GM15510 (cell line): ENCODE measurements around the gene MCAM.

ENCODE experiments used
- POLR2A ChIP-seq: IDR thresholded peaks from 3 replicates; pipeline ENCODE4 v1.6.1; 2011; ENCODE audit warnings: borderline replicate concordance; ENCODE audit not compliant: insufficient read length; ENCODE audit errors: extremely low read depth

The MCAM gene

DNA sequence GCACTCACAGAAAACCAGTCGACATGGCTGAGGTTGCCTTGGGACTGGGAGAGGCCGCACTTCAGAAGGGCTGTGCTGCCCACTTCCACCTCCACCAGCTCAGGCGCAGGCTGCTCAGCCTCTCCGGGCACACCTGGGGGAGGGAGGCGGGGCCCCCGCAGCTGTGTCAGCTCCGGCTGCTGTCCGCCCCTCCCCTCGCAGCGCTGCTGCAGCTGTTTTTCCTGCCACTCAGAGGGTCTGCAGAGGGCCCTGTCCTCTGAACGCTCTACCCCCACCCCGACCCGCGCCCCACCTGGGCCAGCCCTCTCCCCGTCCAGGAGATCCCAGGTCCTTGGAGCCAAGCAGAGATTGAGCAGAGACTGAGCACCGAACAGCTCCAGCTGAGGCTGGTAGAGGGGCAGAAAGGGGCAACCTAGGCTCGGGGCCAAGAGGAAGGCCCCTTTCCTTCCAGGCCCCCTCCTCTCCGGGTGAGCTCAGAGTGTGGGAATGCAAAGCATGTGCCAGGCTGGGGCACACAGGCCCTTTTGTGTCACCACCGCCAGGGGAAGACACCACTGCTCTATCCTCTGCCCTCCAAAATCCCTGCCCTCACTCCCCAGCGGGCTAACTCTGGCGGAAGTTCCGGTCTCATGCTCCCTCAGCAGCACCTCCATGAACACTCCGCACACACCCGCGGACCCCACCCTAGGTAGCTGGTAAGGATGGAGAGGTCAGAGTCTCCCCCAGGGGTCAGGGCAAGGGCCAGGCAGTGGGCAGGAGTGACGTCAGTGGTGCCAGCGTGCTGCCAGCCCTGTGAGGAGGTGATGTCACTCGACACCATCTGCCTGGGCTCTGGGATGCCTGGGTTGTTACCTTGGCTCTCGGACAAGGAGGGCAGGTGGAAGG lies 1.6 kb downstream of the MCAM start:
- TF ChIP-seq POLR2A: no peak

DNA sequence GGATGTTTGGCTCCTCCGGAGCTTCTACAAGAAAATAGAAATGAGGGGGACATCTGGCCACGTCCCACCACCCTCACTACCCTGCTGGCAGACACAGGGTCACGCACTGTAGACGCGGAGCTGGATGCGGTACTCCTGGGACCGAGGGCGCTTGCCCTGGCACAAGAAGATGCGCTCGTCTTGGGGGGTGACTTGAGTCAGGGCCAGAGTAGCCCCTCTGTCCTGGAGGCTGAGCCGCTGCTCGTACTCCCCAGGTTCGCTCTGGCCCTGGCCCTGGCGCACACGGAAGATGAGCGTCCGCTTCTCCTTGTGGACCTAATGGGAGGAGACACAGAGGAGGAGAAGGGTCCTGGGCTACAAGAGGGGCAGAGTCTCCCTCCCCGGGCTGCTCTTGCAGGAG lies 2.2 kb downstream of the MCAM start:
- TF ChIP-seq POLR2A: no peak

DNA sequence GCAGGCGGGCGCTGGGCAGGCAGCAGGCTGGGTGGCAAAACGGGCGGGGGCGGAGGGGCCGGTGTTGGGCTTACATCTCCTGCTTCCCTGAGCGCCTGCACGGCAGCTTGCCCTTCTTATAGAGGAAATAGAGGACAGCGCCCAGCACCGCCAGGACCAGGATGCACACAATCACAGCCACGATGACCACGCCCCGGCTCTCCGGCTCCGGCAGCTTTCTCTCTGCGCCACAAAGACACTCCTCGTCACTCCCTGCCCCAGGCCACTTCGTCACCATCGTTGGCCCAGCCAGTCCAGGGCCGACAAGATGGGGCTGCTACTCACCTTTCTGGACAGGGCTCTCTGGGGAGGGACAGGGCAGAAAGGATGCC lies 6.3 kb downstream of the MCAM start:
- no peak for TF ChIP-seq POLR2A

DNA sequence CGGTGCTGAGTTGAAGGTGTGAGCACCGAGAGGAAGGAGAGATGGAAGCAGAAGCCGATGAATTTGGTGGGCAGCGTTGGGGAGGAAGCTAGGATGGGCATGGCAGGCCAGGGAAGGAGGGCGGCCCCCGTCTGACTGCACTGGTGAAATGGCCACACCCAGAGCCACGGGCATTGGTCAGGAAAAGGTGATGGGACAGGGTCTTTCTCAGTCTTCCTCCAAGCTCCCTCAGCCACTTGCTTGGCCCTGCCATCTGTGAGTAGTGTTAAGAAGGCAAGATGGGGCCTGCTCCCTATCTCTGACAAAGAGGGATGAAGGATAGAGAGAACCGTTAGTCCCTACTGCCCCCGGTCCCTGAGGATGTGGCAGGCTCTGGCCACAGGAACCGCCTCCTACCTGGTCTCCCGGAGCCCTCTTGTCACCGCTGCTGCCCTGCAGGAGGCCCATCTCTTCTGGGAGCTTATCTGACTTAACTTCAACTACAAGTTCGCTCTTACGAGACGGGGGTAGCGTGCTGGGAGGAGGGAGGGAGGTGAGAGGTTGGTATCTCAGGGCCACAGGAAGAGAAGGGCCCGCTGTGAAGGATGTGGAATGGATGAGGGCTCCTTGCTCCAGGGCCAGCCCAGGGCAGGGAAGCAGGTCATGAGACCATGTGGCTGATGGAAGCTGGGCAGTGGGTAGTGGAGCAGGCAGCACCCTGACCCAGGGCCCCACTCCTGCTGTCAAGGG lies 6.8 kb downstream of the MCAM start:
- TF ChIP-seq POLR2A: no peak

DNA sequence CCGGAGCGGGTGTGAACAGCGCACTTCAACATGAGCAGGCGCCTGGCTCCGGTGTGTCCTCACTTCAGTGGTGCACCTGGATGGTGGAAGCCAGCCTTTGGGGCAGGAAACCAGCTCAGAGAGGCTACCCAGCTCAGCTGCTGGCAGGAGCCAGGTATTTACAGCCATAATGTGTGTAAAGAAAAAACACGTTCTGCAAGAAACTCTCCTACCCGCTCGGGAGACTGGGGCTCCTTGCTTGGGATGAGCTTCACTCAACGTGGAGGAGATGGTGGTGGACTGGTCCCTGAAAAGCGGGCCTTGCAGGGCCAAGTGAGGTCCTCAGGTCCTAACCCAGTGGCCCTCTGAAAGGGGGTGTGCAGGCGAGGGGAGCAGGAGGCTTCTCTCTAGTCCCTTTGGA lies 7.5 kb downstream of the MCAM start:
- TF ChIP-seq POLR2A: no peak

DNA sequence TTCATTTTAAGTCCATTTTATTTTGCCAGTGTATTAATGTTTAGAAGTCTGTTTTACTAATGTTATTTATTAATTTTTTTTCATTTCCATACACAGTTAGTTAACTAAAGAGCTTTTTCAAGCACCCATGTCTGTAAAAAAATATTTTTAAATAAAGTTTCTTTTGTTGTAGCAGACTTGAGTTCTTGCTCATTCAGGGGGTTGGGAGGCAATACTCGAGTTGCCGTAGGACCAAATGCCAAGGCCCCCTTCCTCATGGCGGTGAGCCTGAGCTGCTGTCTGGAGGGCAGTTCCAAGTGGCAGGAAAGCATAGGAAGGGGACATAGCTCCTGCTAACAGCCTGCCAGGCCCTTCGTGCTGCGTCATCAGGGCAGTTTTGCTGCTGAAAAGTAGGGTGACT lies 9.0 kb downstream of the MCAM start:
- TF ChIP-seq POLR2A: no peak

DNA sequence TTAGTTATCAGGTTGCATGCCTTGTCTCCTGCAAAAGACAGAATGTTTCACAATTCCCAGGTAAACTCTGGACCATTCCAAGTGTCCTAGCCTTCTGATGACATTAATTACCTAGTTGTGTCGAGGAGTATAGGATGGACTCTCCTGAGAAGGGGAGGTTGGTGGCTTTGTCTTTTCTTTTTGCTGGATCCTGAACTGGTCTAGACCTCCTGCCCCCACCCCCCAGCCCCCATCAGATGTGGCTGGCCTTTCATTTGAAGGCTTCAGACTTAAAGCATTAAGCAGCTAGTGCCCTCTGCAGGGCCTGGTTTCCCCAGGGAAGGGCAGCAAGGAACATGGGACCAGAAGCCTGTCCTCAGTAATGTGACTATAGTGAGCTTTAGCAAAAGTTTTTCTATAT lies 9.7 kb downstream of the MCAM start:
- no peak for TF ChIP-seq POLR2A

DNA sequence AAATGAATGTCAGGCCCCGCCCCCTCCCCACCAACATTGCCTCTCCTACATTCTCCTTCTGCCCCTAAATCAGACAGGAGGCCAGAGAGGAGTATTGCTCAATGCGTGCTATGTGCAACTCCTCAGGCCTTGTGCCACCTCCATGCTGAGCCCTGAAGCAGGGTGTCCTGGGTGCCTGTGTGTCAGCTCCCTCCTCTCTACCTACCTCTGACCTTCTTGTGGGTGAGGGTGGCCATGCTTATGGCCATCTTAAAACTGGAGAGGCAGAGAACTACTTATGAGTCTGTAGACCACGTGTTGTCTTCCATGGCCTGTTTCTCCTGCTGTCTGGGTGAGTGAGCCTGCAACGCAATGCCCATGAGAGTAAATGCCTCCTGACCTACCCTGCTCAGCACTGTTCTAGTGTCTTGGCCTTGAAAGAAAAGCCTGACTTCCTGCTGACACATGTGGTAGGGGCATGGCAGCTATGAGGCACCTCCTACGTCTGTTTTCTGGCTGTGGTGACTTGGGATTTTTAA lies 10.5 kb downstream of the MCAM start:
- no peak for TF ChIP-seq POLR2A

DNA sequence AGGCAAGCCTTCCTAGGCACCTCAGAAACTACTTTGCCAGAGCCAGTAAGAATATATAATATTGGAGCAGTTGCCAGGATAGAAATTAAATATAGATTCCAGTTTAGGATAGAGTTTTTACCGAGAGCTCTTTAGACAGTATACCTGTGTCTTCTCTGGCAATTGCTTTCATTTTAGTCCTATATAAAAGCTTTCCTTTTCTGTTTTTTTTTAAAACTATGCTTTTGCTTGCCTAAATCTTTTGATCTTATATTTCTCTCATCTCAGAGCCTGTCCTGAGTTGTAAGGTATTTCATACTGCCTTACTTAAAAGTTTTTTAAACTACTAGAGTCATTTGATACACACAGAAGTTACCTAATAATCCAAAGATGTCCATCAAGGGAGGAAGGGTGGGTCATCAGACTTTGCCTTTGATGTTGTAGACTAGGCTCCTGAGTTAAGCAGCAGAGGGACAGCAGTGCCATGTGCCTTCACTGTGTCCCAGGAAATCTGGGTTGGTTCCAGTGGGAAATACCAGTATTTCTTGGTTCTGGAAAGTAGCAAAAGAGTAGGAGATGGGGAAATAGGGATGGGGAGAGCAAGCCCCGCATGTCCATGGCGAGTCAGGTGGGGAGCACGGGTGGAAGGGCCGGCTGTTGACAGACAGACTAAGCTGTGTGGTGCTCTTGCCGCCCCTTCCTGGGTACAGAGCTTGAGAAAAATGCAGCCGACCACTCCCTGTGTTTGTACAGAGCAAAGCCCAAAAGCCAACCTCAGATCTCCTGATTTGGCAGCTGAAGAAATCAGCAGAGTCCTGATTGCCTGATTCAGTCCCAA lies 11.2 kb downstream of the MCAM start:
- no peak for TF ChIP-seq POLR2A

DNA sequence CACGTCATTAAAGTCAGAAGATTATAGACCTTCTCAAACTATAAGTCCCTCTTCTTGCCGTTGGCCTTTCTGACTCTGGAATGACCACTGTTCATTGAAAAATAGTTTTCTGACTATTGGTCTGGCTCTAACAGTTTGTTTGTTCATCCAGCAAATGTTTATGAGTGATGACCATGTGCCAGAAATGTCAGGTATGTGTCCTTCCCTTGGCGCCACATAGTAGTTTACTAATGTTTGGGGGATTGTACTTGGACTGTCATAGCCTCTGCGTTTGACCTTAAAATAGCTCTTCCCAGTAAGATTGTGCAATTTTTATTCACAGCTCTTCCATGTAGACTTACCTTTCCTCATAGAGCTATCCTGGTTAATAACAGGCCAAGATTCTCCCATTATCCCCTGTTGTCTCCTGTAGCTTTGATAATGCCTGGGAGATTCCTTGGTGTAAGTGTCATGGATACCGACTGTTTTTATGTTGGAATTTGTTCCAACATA lies 13.7 kb downstream of the MCAM start:
- no peak for TF ChIP-seq POLR2A

DNA sequence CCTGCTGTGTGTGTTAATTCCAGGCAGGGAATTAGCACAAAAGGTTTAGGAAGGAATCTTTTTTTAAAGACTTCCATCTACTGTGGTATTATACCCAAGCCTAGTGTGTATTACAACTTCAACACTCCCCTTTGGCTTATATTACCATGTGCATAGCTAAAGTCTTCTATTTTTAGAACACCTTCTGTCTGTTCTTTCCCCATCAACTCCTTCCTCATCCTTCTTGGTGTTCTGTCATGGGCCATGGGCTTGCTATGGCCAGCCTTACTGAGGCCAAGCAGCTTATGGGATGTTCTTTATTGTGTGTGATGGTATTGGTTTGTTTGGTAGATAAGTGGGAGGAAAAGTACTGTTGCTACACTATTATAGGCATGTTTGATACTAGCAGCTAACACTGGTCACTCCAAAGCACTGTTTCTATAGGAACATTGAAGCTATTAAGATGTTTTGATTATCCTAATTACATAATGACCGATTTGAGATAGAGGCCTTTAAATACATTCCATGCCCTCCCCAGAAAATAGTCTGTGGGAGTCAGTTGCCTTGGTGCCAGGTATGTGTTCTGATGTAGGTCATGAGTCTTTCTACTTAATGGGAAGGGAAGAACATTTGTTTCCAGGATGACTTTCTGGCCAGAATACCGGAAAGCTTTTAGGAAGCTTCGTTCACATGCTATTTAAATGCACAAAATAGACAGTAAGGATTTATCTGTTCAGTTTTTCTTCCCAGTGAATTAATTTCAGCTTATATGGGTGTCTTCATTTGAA lies 16.5 kb downstream of the MCAM start:
- no peak for TF ChIP-seq POLR2A

DNA sequence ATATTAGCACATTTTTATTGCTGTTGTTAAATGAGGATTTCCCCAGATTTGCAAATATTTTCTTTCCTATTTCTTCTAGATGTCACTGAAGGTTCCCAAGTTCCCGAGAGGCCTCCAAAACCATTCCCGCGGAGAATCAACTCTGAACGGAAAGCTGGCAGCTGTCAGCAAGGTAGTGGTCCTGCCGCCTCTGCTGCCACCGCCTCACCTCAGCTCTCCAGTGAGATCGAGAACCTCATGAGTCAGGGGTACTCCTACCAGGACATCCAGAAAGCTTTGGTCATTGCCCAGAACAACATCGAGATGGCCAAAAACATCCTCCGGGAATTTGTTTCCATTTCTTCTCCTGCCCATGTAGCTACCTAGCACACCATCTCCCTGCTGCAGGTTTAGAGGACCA lies 17.5 kb downstream of the MCAM start:
- no peak for TF ChIP-seq POLR2A

DNA sequence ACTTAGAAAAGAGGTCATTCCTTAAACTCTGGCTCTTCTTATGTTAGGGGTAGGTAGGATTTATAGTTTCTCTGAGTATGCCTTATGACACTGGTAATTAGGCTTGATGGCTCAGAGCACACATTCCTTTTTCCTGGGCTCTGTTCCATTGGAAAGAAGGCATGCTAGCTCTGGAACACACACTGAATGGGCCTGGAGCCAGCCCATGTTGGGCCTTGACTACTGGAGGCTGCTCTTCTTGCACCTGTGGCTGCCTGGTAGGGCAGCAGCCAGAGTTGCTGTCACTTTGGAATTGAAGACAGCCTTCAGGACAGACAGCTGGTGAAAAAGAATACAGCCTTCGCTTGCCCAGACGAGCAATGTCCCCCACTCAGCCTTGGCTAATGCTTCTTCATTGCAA lies 18.2 kb downstream of the MCAM start:
- TF ChIP-seq POLR2A: no peak

DNA sequence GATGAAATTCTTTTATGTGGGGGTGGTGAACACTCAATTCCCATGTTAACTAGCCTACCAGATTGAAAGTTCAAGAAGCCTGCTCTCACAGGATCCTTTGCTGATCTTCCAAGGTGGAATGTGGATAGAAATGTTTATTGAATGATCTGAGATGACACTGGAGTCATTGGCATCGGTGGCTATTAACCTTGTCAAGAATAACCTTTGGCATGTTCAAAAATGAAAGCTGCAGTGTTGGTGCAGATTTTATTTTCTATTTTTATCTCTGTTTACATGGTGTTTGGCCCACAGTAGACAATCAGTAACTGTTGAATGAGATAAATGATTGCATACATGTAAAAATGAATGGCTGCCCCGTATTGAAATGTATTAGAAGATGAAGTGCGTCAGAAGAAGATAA lies 19.0 kb downstream of the MCAM start:
- no peak for TF ChIP-seq POLR2A

DNA sequence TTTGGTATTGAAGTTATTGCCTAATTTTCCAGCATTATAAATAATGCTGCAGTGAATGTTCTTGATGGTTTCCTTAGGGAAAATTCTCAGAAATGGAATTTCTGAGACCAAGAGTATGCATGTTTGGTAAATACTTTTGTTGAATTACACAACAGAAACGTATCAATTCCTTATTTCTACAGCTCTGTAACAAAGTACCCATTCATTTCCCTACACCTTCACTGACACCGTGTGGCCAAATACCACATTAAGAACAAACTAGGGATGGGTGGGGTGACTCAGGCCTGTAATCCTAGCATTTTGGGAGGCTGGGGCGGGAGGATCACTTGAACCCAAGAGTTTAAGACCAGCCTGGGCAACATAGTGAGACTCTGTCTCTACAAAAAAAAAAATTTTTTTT lies 21.8 kb downstream of the MCAM start:
- TF ChIP-seq POLR2A: no peak

DNA sequence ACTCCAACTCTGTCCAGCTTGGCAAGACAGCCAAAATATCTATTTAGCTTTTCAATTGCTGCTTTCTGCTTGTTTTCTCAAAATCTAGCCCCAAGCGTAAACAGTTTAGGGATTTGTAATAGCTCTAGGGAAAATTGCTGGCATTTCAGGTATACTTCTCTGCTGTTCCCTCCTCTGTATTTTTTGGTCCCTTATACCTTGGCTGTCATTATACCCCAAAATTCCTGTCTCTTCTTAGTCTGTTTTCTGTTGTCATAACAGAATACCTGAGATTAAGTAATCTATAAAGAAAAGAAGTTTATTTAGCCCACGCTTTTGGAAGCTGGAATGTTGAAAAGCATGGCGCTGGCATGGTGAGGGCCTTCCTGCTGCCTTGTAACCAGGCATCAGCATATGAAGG lies 23.5 kb downstream of the MCAM start:
- no peak for TF ChIP-seq POLR2A
